AG09309 (cell line): ENCODE measurements around the gene ARID3B.

Experiments used
- DNase-seq: peaks from one replicate; pipeline ENCODE4 v3.0.0-alpha.2; 2010; ENCODE audit warnings: low read depth
- H3K4me3 ChIP-seq: 2 replicates; pipeline ENCODE4 v1.5.1; 2011; ENCODE audit warnings: mild to moderate bottlenecking, low read depth, low read length, moderate library complexity; ENCODE audit not compliant: control insufficient read depth
- CTCF ChIP-seq: IDR thresholded peaks from 2 replicates; pipeline ENCODE4 v1.5.1; 2011; ENCODE audit warnings: mild to moderate bottlenecking, low read depth, low read length, inconsistent platforms; ENCODE audit not compliant: insufficient read depth, control insufficient read depth; ENCODE audit errors: missing control alignments

Gene ARID3B

GRCh38 chr15:74642734-74643664, 102.0 kb downstream of the ARID3B start:
- no peak for TF ChIP-seq CTCF
- no peak overlapping the region for H3K4me3 ChIP-seq
- DNase-seq: no peak

- no peak for DNase-seq
- no peak for TF ChIP-seq CTCF
- no peak overlapping the region for H3K4me3 ChIP-seq
These were observed 102.7 kb downstream of the ARID3B start for GRCh38 chr15:74643665-74644204.

- TF ChIP-seq CTCF: no peak
- no peak for DNase-seq
- H3K4me3 ChIP-seq: no peak overlapping the region
These were observed 105.5 kb downstream of the ARID3B start for GRCh38 chr15:74646480-74646879.
